A549 (cell line): ENCODE results near the gene SPPL2B. TPM values are rescaled to one million over a fixed set of nuclear protein-coding genes. Genes with fewer than 3 reads are reported as not detected.

Experiments
- ATAC-seq, 2 experiments: fragments of 200-7000 bp in 1 of 2; fragments of >200 bp in 1 of 2; cut with Nextera tagmentation in 1 of 2; cut with Tn5 transposase in 1 of 2; 3 replicates each; pipeline versions ENCODE4 v1.8.0 to v1.9.1; 2018 to 2020; ENCODE audit warnings: mild to moderate bottlenecking in 1 of 2, moderate library complexity in 1 of 2
- CTCF ChIA-PET: fragments of 300-600 bp; sonication (Branson Sonifier 250); formaldehyde crosslinking; extraction: SDS; loops from one replicate; lab custom pipeline; 2021; ENCODE audit warnings: antibody characterized with exemption, inconsistent platforms; lab: Yijun Ruan, JAX
- POLR2A ChIA-PET: fragments of 350-600 bp; formaldehyde crosslinking; extraction: SDS; loops from one replicate; lab custom pipeline; 2021; ENCODE audit warnings: antibody characterized with exemption, inconsistent platforms; lab: Yijun Ruan, JAX
- DNase-seq, 2 experiments: peaks; one replicate each; pipeline versions ENCODE4 v3.0.0 to v3.0.0-alpha.2; 2011 to 2016; ENCODE audit warnings: low read depth in 1 of 2, low spot score in 1 of 2
- FAIRE-seq: peaks from 2 replicates; lab custom pipeline; 2011; peaks lifted over from hg19 to GRCh38; lab: Jason Lieb, UNC
- H3K27ac ChIP-seq, 2 experiments: fragments of >200 bp; sonication (Bioruptor Twin); formaldehyde crosslinking; 3 replicates each; pipeline ENCODE4 v1.5.1; 2016 to 2017
- H3K4me1 ChIP-seq: fragments of >200 bp; sonication (Bioruptor Twin); formaldehyde crosslinking; 3 replicates; pipeline ENCODE4 v1.6.1; 2016
- H3K4me2 ChIP-seq: fragments of >200 bp; sonication (Bioruptor Twin); formaldehyde crosslinking; 3 replicates; pipeline ENCODE4 v1.6.1; 2016
- H3K4me3 ChIP-seq: fragments of >200 bp; sonication (Bioruptor Twin); formaldehyde crosslinking; 3 replicates; pipeline ENCODE4 v1.5.1; 2016
- H3K9me3 ChIP-seq: fragments of >200 bp; sonication (Bioruptor Twin); formaldehyde crosslinking; 3 replicates; pipeline ENCODE4 v1.6.1; 2016
- ATOH8 ChIP-seq: fragments of 250-450 bp; sonication (Bioruptor Pico); IDR thresholded peaks from 2 replicates; pipeline ENCODE4 v1.5.0; 2020; ENCODE audit warnings: low read depth, mild to moderate bottlenecking, moderate library complexity
- CHD2 ChIP-seq: fragments of 150-350 bp; IDR thresholded peaks from 2 replicates; pipeline ENCODE4 v1.6.1; 2014; ENCODE audit warnings: low read length; ENCODE audit not compliant: partially characterized antibody
- FOSB ChIP-seq: fragments of 250-450 bp; sonication (Bioruptor Pico); IDR thresholded peaks from 2 replicates; pipeline ENCODE4 v1.5.0; 2020; ENCODE audit warnings: mild to moderate bottlenecking, moderate library complexity
- HDAC2 ChIP-seq: fragments of 200-600 bp; sonication (generic); IDR thresholded peaks from 2 replicates; pipeline ENCODE4 v1.6.1; 2016
- HOXB13 ChIP-seq: fragments of 250-450 bp; sonication (Bioruptor Pico); IDR thresholded peaks from 2 replicates; pipeline ENCODE4 v1.5.0; 2020; ENCODE audit warnings: low read depth, mild to moderate bottlenecking, moderate library complexity
- HOXB5 ChIP-seq: fragments of 250-450 bp; sonication (Bioruptor Pico); IDR thresholded peaks from 2 replicates; pipeline ENCODE4 v1.5.0; 2020; ENCODE audit warnings: mild to moderate bottlenecking, moderate library complexity
- MAZ ChIP-seq: fragments of 150-350 bp; IDR thresholded peaks from 2 replicates; pipeline ENCODE4 v1.6.1; 2014; ENCODE audit warnings: antibody characterized with exemption, low read depth, low read length, borderline replicate concordance
- NPAS2 ChIP-seq: fragments of 250-450 bp; sonication (Bioruptor Pico); IDR thresholded peaks from 2 replicates; pipeline ENCODE4 v1.8.0; 2022; ENCODE audit warnings: mild to moderate bottlenecking, moderate library complexity, borderline replicate concordance
- PHF8 ChIP-seq: fragments of 200-600 bp; sonication (generic); IDR thresholded peaks from 2 replicates; pipeline ENCODE4 v1.6.1; 2016; ENCODE audit warnings: low read depth, mild to moderate bottlenecking, antibody characterized with exemption, moderate library complexity, borderline replicate concordance
- POLR2AphosphoS2 ChIP-seq: conservative IDR thresholded peaks from 2 replicates; pipeline ENCODE4 v1.6.1; 2012; ENCODE audit warnings: low read length, improper control_type of control experiment, inconsistent platforms
- SMC3 ChIP-seq: fragments of >200 bp; sonication (Bioruptor Twin); formaldehyde crosslinking; IDR thresholded peaks from 3 replicates; pipeline ENCODE4 v1.6.1; 2018; ENCODE audit warnings: inconsistent platforms
- TFCP2L1 ChIP-seq: fragments of 250-450 bp; sonication (Bioruptor Pico); IDR thresholded peaks from 2 replicates; pipeline ENCODE4 v1.5.0; 2021; ENCODE audit warnings: mild to moderate bottlenecking
- ZC3H11A ChIP-seq: fragments of 450-650 bp; IDR thresholded peaks from 2 replicates; pipeline ENCODE4 v1.6.1; 2014; ENCODE audit warnings: antibody characterized with exemption, mild to moderate bottlenecking
- ZFP36 ChIP-seq: fragments of 450-650 bp; IDR thresholded peaks from 2 replicates; pipeline ENCODE4 v1.6.1; 2014; ENCODE audit warnings: borderline replicate concordance; ENCODE audit not compliant: partially characterized antibody
- WGBS: methylation state at CpG from one replicate; pipeline ENCODE4 v1.1.6; 2017; ENCODE audit errors: missing lambda C conversion rate; 5-methylcytosine and 5-hydroxymethylcytosine counted together
- polyA plus RNA-seq, 4 experiments: library from polyadenylated mRNA; depleted of rRNA in 3 of 4; stranded (reverse); fragments of >200 nt; fragmentation: RNase III in 1 of 4; extraction: RNeasy Plus Mini Kit Qiagen cat#74134 plus additional on column Dnase treatment in 1 of 4; gene quantifications; 2 replicates in 3 of 4; 3 replicates in 1 of 4; pipeline ENCODE4 v1.2.3, GENCODE V29; 2011 to 2017
- TF ChIP-seq, protein P1 (sequence below): fragments of >200 bp; sonication (Bioruptor Twin); formaldehyde crosslinking; IDR thresholded peaks from 2 replicates; pipeline ENCODE4 v1.6.1; 2016
- TF ChIP-seq, protein P2 (sequence below): fragments of 150-350 bp; IDR thresholded peaks from 2 replicates; pipeline ENCODE4 v1.6.1; 2014; ENCODE audit warnings: low read depth, mild to moderate bottlenecking, low read length
- TF ChIP-seq, protein P3 (sequence below): fragments of 200-600 bp; sonication (generic); IDR thresholded peaks from 2 replicates; pipeline ENCODE4 v1.6.1; 2016; ENCODE audit warnings: antibody characterized with exemption, mild to moderate bottlenecking, moderate library complexity

Gene SPPL2B
- polyA plus RNA-seq, 2 of the 4 experiments (the other 2 are of a cell fraction), result 11.3 to 36.5 TPM

GRCh38 chr19:2371656-2372055 lies 43.2 kb downstream of the SPPL2B start:
- H3K4me1 ChIP-seq, result no peaks in the 10 kb centered on the region
- ATAC-seq (peak in 1 of 2 experiments; percentile 44; a peak in 1 of 6 replicates), FAIRE-seq (no peak), DNase-seq (no peak)
- no peak overlapping the region for H3K27ac ChIP-seq
- TF ChIP-seq CHD2 (no peak), TFCP2L1 (CRISPR knock-in tag) (no peak), ZC3H11A (no peak), ATOH8 (CRISPR knock-in tag) (no peak), PHF8 (no peak), SMC3 (no peak), HOXB5 (CRISPR knock-in tag) (no peak), MAZ (no peak)
- TF ChIP-seq, protein P1, sequence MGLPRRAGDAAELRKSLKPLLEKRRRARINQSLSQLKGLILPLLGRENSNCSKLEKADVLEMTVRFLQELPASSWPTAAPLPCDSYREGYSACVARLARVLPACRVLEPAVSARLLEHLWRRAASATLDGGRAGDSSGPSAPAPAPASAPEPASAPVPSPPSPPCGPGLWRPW, result no peak
- TF ChIP-seq, protein P2, sequence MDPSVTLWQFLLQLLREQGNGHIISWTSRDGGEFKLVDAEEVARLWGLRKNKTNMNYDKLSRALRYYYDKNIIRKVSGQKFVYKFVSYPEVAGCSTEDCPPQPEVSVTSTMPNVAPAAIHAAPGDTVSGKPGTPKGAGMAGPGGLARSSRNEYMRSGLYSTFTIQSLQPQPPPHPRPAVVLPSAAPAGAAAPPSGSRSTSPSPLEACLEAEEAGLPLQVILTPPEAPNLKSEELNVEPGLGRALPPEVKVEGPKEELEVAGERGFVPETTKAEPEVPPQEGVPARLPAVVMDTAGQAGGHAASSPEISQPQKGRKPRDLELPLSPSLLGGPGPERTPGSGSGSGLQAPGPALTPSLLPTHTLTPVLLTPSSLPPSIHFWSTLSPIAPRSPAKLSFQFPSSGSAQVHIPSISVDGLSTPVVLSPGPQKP, result no peak
- 54% methylated on average over 16 of the region's 16 CpGs for WGBS
- no peaks in the 10 kb centered on the region for H3K9me3 ChIP-seq
- ChIA-PET CTCF (interaction anchor here (1.7 kb wide), 1 partner anchor 28 kb away, joined by 4 read pairs; no protein-coding TSS in a partner anchor), POLR2A (no interaction called here)
- no peak overlapping the region for H3K4me2 ChIP-seq
- H3K4me3 ChIP-seq, result no peak overlapping the region

DNA sequence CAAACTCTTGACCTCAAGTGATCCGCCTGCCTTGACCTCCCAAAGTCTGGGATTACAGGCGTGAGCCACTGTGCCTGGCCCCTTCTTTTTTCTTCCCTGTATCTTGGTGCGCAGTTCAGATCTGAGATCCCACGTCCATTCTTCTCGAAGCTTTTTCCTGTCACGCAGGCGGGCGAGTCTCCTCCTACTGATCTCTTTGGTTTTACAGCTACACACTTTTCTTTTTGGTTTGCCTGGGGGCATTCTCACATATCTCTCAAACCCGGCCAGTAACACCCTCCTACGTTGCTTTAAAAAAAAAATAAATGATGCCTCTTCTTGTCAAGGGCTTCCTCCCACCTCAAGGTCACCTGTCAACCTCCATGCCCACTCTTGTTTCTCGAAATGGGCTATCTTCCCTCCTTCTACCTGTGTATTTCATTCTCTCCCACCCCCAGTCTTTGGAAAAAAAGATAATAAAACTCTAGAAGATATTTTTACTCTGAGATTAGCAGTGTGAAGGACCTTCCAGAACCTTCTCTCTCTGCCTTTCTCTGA lies 43.7 kb downstream of the SPPL2B start:
- Histone ChIP-seq H3K9me3 (no peaks in the 10 kb centered on the region), H3K4me2 (no peak overlapping the region), H3K4me1 (no peaks in the 10 kb centered on the region), H3K4me3 (no peak overlapping the region), H3K27ac (no peak overlapping the region)
- ATAC-seq, result no peak
- ChIA-PET POLR2A (no interaction called here), CTCF (no interaction called here)
- no peak for FAIRE-seq
- no peak for DNase-seq
- no peak for TF ChIP-seq ZFP36
- no peak for TF ChIP-seq NPAS2
- no peak for TF ChIP-seq PHF8
- TF ChIP-seq HOXB13 (CRISPR knock-in tag), result no peak
- no peak for TF ChIP-seq MAZ
- no peak for TF ChIP-seq ATOH8 (CRISPR knock-in tag)
- 73% methylated on average over 11 of the region's 11 CpGs for WGBS

DNA sequence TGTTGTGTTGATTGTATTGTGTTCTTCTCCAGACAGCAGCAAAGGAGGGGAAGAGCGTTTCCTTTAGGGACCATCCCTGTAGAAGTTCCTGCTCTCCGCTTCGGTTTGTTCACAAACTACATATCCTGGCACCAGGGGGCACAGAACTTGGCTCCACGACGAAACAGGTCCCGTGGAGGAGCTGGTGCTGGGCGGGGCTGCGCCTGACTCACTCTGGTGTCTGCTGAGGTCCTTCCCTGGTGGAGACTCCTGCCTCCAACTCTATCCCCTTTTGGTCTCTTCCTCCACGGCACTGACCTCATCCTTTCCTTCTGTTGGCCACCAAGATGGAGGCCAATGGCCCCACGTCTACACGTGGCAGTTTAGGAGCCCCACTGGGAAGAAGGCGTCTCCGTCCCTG lies 46.3 kb downstream of the SPPL2B start:
- Histone ChIP-seq H3K9me3 (no peaks in the 10 kb centered on the region), H3K27ac (no peak overlapping the region), H3K4me3 (no peak overlapping the region), H3K4me1 (no peaks in the 10 kb centered on the region), H3K4me2 (no peak overlapping the region)
- WGBS, result 61% methylated on average over 13 of the region's 13 CpGs
- POLR2A ChIA-PET, result no interaction called here
- FAIRE-seq (no peak), ATAC-seq (peak in 1 of 2 experiments; percentile 54; a peak in 3 of 6 replicates), DNase-seq (no peak)
- TF ChIP-seq HDAC2 (no peak), ZC3H11A (no peak), POLR2AphosphoS2 (no peak), FOSB (no peak), HOXB5 (CRISPR knock-in tag) (no peak)
- TF ChIP-seq, protein P1, result no peak
- TF ChIP-seq, protein P3, sequence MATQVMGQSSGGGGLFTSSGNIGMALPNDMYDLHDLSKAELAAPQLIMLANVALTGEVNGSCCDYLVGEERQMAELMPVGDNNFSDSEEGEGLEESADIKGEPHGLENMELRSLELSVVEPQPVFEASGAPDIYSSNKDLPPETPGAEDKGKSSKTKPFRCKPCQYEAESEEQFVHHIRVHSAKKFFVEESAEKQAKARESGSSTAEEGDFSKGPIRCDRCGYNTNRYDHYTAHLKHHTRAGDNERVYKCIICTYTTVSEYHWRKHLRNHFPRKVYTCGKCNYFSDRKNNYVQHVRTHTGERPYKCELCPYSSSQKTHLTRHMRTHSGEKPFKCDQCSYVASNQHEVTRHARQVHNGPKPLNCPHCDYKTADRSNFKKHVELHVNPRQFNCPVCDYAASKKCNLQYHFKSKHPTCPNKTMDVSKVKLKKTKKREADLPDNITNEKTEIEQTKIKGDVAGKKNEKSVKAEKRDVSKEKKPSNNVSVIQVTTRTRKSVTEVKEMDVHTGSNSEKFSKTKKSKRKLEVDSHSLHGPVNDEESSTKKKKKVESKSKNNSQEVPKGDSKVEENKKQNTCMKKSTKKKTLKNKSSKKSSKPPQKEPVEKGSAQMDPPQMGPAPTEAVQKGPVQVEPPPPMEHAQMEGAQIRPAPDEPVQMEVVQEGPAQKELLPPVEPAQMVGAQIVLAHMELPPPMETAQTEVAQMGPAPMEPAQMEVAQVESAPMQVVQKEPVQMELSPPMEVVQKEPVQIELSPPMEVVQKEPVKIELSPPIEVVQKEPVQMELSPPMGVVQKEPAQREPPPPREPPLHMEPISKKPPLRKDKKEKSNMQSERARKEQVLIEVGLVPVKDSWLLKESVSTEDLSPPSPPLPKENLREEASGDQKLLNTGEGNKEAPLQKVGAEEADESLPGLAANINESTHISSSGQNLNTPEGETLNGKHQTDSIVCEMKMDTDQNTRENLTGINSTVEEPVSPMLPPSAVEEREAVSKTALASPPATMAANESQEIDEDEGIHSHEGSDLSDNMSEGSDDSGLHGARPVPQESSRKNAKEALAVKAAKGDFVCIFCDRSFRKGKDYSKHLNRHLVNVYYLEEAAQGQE, result no peak
- CTCF ChIA-PET, result no interaction called here
